Mammary epithelial cell (primary cell): ENCODE data around the gene TSPAN9.

Source experiments
- CTCF ChIP-seq, 2 donors: IDR thresholded peaks in 1 of 2; conservative IDR thresholded peaks in 1 of 2; 2 replicates each; pipeline ENCODE4 v1.5.1; 2011 to 2012; ENCODE audit warnings: inconsistent platforms in 2 of 2, low read length in 2 of 2, mild to moderate bottlenecking in 2 of 2, control low read depth in 1 of 2, low read depth in 1 of 2; ENCODE audit not compliant: insufficient read depth in 1 of 2; ENCODE audit errors: extremely low read depth in 1 of 2
- EZH2 ChIP-seq: IDR thresholded peaks from 2 replicates; pipeline ENCODE4 v1.6.1; 2012; ENCODE audit warnings: low read length, inconsistent platforms, borderline replicate concordance

GRCh38 chr12:3120701-3121100 is 43.5 kb downstream of the TSPAN9 start:
- TF ChIP-seq CTCF (conservative IDR thresholded peaks at IDR 0.05 in 1 of 2, IDR thresholded peaks at IDR 0.05 in 1 of 2; ENCODE audit: extremely low read depth in 1 of 2, insufficient read depth in 1 of 2, low read depth in 1 of 2, low read length in 2 of 2) = no peak
- TF ChIP-seq EZH2 = no peak
